ENCODE results near the gene NEURL1. TPM values are rescaled to one million over a fixed set of nuclear protein-coding genes. Genes with fewer than 3 reads are reported as not detected.

The NEURL1 gene
- total and polyA plus RNA-seq, 2 experiments from 2014 or later: 2.3 to 4.6 TPM

DNA sequence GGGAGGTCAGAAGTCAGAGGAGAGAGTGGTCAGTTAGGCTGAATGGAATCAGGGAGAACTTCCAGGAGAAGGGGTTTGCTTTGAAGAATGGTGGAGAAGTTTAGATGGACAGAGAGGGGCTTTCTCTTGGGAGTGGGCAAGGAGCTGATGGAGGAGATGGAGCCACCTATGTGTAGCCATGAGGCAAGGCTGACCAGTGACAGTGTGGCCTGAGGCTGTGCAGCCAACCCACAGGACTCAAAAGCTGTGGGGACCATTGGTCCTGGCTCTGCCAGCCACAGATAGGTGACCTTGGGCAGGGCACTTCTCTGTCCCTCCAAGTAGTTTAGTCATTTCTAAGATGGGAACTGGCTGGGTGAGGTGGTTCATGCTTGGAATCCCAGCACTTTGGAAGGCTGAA, 18.7 kb downstream of the NEURL1 start:
- Histone ChIP-seq H3K9me3 (ENCODE audit: low read depth) (no peaks in the 10 kb centered on the region), H3K36me3 (replicated peaks; ENCODE audit: insufficient read depth, low read depth) (no peaks in the 10 kb centered on the region), H3K9me2 (replicated peaks; ENCODE audit: insufficient read depth) (no peaks in the 10 kb centered on the region), H3K4me2 (peak overlapping the region; percentile 6), H3K79me2 (no peaks in the 10 kb centered on the region), H3K4me1 (ENCODE audit: insufficient read depth) (peaks cover 57% of the 10 kb centered on the region), H4K20me1 (ENCODE audit: insufficient read depth, poor library complexity, severe bottlenecking) (no peaks in the 10 kb centered on the region), H3K27me3 (no peaks in the 10 kb centered on the region), H3K4me3 (no peak overlapping the region), H2AFZ (no peak overlapping the region), H3K27ac (peak overlapping the region; percentile 96)
- TF ChIP-seq, protein P1, sequence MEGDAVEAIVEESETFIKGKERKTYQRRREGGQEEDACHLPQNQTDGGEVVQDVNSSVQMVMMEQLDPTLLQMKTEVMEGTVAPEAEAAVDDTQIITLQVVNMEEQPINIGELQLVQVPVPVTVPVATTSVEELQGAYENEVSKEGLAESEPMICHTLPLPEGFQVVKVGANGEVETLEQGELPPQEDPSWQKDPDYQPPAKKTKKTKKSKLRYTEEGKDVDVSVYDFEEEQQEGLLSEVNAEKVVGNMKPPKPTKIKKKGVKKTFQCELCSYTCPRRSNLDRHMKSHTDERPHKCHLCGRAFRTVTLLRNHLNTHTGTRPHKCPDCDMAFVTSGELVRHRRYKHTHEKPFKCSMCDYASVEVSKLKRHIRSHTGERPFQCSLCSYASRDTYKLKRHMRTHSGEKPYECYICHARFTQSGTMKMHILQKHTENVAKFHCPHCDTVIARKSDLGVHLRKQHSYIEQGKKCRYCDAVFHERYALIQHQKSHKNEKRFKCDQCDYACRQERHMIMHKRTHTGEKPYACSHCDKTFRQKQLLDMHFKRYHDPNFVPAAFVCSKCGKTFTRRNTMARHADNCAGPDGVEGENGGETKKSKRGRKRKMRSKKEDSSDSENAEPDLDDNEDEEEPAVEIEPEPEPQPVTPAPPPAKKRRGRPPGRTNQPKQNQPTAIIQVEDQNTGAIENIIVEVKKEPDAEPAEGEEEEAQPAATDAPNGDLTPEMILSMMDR (IDR thresholded peaks at IDR 0.05; ENCODE audit: poor library complexity): no peak
- DNase-seq (ENCODE audit: low spot score): no peak

- H3K27me3 ChIP-seq: no peaks in the 10 kb centered on the region
- no peak overlapping the region for H2AFZ ChIP-seq
- no peaks in the 10 kb centered on the region for H3K36me3 ChIP-seq (replicated peaks; ENCODE audit: insufficient read depth, low read depth)
- H3K27ac ChIP-seq: peak overlapping the region; percentile 96
- DNase-seq (ENCODE audit: low spot score): peak; percentile 84
- no peaks in the 10 kb centered on the region for H3K9me3 ChIP-seq (ENCODE audit: low read depth)
- peak overlapping the region; percentile 50 for H3K4me2 ChIP-seq
- no peaks in the 10 kb centered on the region for H3K9me2 ChIP-seq (replicated peaks; ENCODE audit: insufficient read depth)
- H3K79me2 ChIP-seq: no peaks in the 10 kb centered on the region
- TF ChIP-seq, protein P1 (IDR thresholded peaks at IDR 0.05; ENCODE audit: poor library complexity): no peak
- no peak for TF ChIP-seq EZH2phosphoT487 (IDR thresholded peaks at IDR 0.05; ENCODE audit: low read depth, severe bottlenecking, unreplicated experiment)
- TF ChIP-seq EZH2 (IDR thresholded peaks at IDR 0.05; ENCODE audit: borderline replicate concordance): no peak
- no peaks in the 10 kb centered on the region for H4K20me1 ChIP-seq (ENCODE audit: insufficient read depth, poor library complexity, severe bottlenecking)
- H3K4me1 ChIP-seq (ENCODE audit: insufficient read depth): peaks cover 51% of the 10 kb centered on the region
- 38% methylated on average over 12 of the region's 13 CpGs for WGBS (ENCODE audit: low lambda C conversion rate, missing lambda C conversion rate)
- no peak overlapping the region for H3K4me3 ChIP-seq
Measured at GRCh38 chr10:103512591-103513379, 19.3 kb downstream of the NEURL1 start.

GRCh38 chr10:103513380-103514060, 20.0 kb downstream of the NEURL1 start:
- WGBS (ENCODE audit: low lambda C conversion rate, missing lambda C conversion rate): 92% methylated on average over 8 of the region's 8 CpGs
- no peak overlapping the region for H3K4me3 ChIP-seq
- no peak for DNase-seq (ENCODE audit: low spot score)
- no peaks in the 10 kb centered on the region for H4K20me1 ChIP-seq (ENCODE audit: insufficient read depth, poor library complexity, severe bottlenecking)
- H3K79me2 ChIP-seq: no peaks in the 10 kb centered on the region
- no peak overlapping the region for H2AFZ ChIP-seq
- H3K36me3 ChIP-seq (replicated peaks; ENCODE audit: insufficient read depth, low read depth): no peaks in the 10 kb centered on the region
- H3K9me2 ChIP-seq (replicated peaks; ENCODE audit: insufficient read depth): no peaks in the 10 kb centered on the region
- H3K4me2 ChIP-seq: peak overlapping the region; percentile 50
- no peak for TF ChIP-seq EZH2 (IDR thresholded peaks at IDR 0.05; ENCODE audit: borderline replicate concordance)
- TF ChIP-seq, protein P1 (IDR thresholded peaks at IDR 0.05; ENCODE audit: poor library complexity): no peak
- peaks cover 44% of the 10 kb centered on the region for H3K4me1 ChIP-seq (ENCODE audit: insufficient read depth)
- H3K27ac ChIP-seq: peak overlapping the region; percentile 96
- H3K27me3 ChIP-seq: no peaks in the 10 kb centered on the region
- no peaks in the 10 kb centered on the region for H3K9me3 ChIP-seq (ENCODE audit: low read depth)

Data from hepatocyte (in vitro differentiated cells).